ENCODE results near the gene WDR91.

DNA sequence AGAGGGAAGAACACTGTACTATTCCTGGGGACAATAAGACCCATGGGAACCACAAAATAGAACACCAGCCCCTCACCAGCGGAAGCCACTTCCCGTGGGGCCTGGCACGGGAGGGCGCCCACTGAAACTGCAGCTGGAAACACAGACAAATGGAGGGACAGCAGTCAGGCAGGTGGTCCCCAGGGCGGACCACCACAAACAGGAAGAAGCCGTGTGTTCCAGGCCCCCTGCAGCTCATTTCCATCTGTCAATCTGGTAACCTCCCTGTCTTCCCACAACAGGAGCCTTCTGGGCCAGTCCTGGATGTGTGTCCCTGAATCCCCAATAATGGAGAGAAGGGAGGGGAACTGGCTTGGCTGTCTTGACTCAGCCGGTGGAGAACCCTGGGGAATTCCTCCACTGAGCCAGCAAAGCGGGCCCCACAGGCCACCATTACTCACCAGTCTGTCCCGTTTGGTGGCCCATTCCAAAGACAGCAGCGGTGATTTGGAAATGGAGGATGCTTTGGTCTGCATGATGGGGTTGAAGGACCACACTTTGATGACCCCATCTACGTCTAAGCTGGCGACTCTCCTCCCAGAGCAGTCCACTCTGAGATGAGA, 16.7 kb downstream of the WDR91 start:
- TF ChIP-seq, protein P1, sequence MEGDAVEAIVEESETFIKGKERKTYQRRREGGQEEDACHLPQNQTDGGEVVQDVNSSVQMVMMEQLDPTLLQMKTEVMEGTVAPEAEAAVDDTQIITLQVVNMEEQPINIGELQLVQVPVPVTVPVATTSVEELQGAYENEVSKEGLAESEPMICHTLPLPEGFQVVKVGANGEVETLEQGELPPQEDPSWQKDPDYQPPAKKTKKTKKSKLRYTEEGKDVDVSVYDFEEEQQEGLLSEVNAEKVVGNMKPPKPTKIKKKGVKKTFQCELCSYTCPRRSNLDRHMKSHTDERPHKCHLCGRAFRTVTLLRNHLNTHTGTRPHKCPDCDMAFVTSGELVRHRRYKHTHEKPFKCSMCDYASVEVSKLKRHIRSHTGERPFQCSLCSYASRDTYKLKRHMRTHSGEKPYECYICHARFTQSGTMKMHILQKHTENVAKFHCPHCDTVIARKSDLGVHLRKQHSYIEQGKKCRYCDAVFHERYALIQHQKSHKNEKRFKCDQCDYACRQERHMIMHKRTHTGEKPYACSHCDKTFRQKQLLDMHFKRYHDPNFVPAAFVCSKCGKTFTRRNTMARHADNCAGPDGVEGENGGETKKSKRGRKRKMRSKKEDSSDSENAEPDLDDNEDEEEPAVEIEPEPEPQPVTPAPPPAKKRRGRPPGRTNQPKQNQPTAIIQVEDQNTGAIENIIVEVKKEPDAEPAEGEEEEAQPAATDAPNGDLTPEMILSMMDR (conservative IDR thresholded peaks at IDR 0.05; ENCODE audit: low read length): no peak
- no peak for TF ChIP-seq EZH2phosphoT487 (IDR thresholded peaks at IDR 0.05; ENCODE audit: borderline replicate concordance)
